HepG2 (cell line): ENCODE measurements around the gene DDX31. TPM values are rescaled to one million over a fixed set of nuclear protein-coding genes. Genes with fewer than 3 reads are reported as not detected.

Source experiments
- ATAC-seq: fragments of 200-7000 bp; cut with Tn5 transposase; 3 replicates; pipeline ENCODE4 v1.9.1; 2020; ENCODE audit warnings: mild to moderate bottlenecking, moderate library complexity
- BruUV-seq: library from RNA; stranded (reverse); fragments of 400-500 nt; replicated peaks from 2 replicates; lab custom pipeline; 2021; lab: Mats Ljungman, UMichigan
- CTCF ChIA-PET: fragments of 300-600 bp; formaldehyde crosslinking; extraction: SDS; loops from one replicate; lab custom pipeline; 2021; ENCODE audit warnings: low total read pairs, inconsistent platforms, low intra/inter-chr PET ratio; lab: Yijun Ruan, JAX
- POLR2A ChIA-PET: fragments of 350-600 bp; sonication (Branson Sonifier 250); formaldehyde crosslinking; loops from one replicate; lab custom pipeline; 2020; ENCODE audit warnings: antibody characterized with exemption, inconsistent platforms; lab: Yijun Ruan, JAX
- DNase-seq: peaks from one replicate; pipeline ENCODE4 v3.0.0-alpha.2; 2015; ENCODE audit warnings: low spot score
- FAIRE-seq: peaks from 3 replicates; lab custom pipeline; 2011; peaks lifted over from hg19 to GRCh38; lab: Jason Lieb, UNC
- H2AFZ ChIP-seq: one replicate; pipeline ENCODE4 v1.6.1; 2011; ENCODE audit warnings: low read length, inconsistent platforms
- H3K27ac ChIP-seq: fragments of 300-600 bp; 3 replicates; pipeline ENCODE4 v1.8.0; 2011; ENCODE audit warnings: mixed run types, mild to moderate bottlenecking, mixed read lengths, low read length, inconsistent platforms; ENCODE audit not compliant: insufficient read depth; ENCODE audit errors: extremely low read length
- H3K27me3 ChIP-seq, 2 experiments: fragments of 200-600 bp in 1 of 2; 2 replicates in 1 of 2; 3 replicates in 1 of 2; pipeline versions ENCODE4 v1.6.0 to v1.8.0; 2011; ENCODE audit warnings: low read length in 2 of 2, mild to moderate bottlenecking in 2 of 2, moderate library complexity in 2 of 2, inconsistent platforms in 1 of 2; ENCODE audit not compliant: insufficient read depth in 2 of 2, control insufficient read depth in 1 of 2
- H3K36me3 ChIP-seq, 2 experiments: fragments of 200-600 bp in 1 of 2; replicated peaks in 1 of 2; 2 replicates in 1 of 2; 3 replicates in 1 of 2; pipeline versions ENCODE4 v1.5.1 to v1.8.0; 2011; ENCODE audit warnings: low read length in 2 of 2, inconsistent platforms in 1 of 2; ENCODE audit not compliant: insufficient read depth in 2 of 2, control insufficient read depth in 1 of 2
- H3K4me1 ChIP-seq: 2 replicates; pipeline ENCODE4 v1.5.1; 2012; ENCODE audit warnings: low read length, inconsistent platforms; ENCODE audit not compliant: insufficient read depth
- H3K4me2 ChIP-seq: 2 replicates; pipeline ENCODE4 v1.6.0; 2011; ENCODE audit warnings: low read depth, low read length, inconsistent platforms
- H3K4me3 ChIP-seq, 3 experiments: fragments of 200-600 bp in 1 of 3; sonication (generic), shearing (Covaris generic) in 1 of 3; replicated peaks in 1 of 3; 2 replicates each; pipeline ENCODE4 v1.5.1; 2011 to 2016; ENCODE audit warnings: low read length in 3 of 3, inconsistent platforms in 2 of 3, low read depth in 2 of 3, mild to moderate bottlenecking in 2 of 3, control low read depth in 1 of 3, mixed read lengths in 1 of 3; ENCODE audit not compliant: insufficient read depth in 1 of 3
- H3K79me2 ChIP-seq: one replicate; pipeline ENCODE4 v1.6.1; 2011; ENCODE audit warnings: low read length, inconsistent platforms; ENCODE audit not compliant: insufficient read depth
- H3K9ac ChIP-seq: 2 replicates; pipeline ENCODE4 v1.6.0; 2011; ENCODE audit warnings: mild to moderate bottlenecking, low read depth, low read length, inconsistent platforms; ENCODE audit not compliant: insufficient read depth
- H3K9me3 ChIP-seq: 2 replicates; pipeline ENCODE4 v1.5.1; 2012; ENCODE audit warnings: mild to moderate bottlenecking, low read length
- H4K20me1 ChIP-seq: 2 replicates; pipeline ENCODE4 v1.6.0; 2011; ENCODE audit warnings: inconsistent platforms, mild to moderate bottlenecking, low read length, moderate library complexity; ENCODE audit not compliant: insufficient read depth
- ARID3A ChIP-seq: IDR thresholded peaks from 2 replicates; pipeline ENCODE4 v1.6.1; 2012; ENCODE audit warnings: low read depth, low read length, improper control_type of control experiment
- BHLHE40 ChIP-seq: IDR thresholded peaks from 2 replicates; pipeline ENCODE4 v1.6.1; 2011; ENCODE audit warnings: low read length, improper control_type of control experiment
- BRD4 ChIP-seq: sonication (generic); formaldehyde crosslinking; IDR thresholded peaks from 2 replicates; pipeline ENCODE4 v1.4.0; 2020; ENCODE audit warnings: missing genetic modification reagents
- KDM1A ChIP-seq: IDR thresholded peaks from 2 replicates; pipeline ENCODE4 v1.6.1; 2016; ENCODE audit warnings: missing compliant biosample characterization
- KDM6A ChIP-seq: IDR thresholded peaks from 2 replicates; pipeline ENCODE4 v1.6.1; 2016; ENCODE audit warnings: low read depth
- ONECUT2 ChIP-seq: sonication (generic); formaldehyde crosslinking; IDR thresholded peaks from 2 replicates; pipeline ENCODE4 v1.4.0; 2020; ENCODE audit warnings: missing genetic modification reagents
- POGK ChIP-seq: sonication (generic); formaldehyde crosslinking; conservative IDR thresholded peaks from 2 replicates; pipeline ENCODE4 v1.8.0; 2022; ENCODE audit warnings: mild to moderate bottlenecking, moderate library complexity, missing genetic modification reagents
- STAT6 ChIP-seq: sonication (generic); formaldehyde crosslinking; IDR thresholded peaks from 2 replicates; pipeline ENCODE4 v1.4.0; 2020; ENCODE audit warnings: missing genetic modification reagents, mild to moderate bottlenecking, borderline replicate concordance
- TFDP2 ChIP-seq: sonication (generic); formaldehyde crosslinking; IDR thresholded peaks from 2 replicates; pipeline ENCODE4 v1.4.0; 2020; ENCODE audit warnings: missing genetic modification reagents
- TGIF2 ChIP-seq: IDR thresholded peaks from 2 replicates; pipeline ENCODE4 v1.6.1; 2016; ENCODE audit warnings: control low read depth, missing compliant biosample characterization
- ZNF33B ChIP-seq: sonication (generic); formaldehyde crosslinking; IDR thresholded peaks from 2 replicates; pipeline ENCODE4 v1.5.1; 2020; ENCODE audit warnings: mild to moderate bottlenecking, missing genetic modification reagents
- ZNF576 ChIP-seq: sonication (generic); formaldehyde crosslinking; IDR thresholded peaks from 2 replicates; pipeline ENCODE4 v1.4.0; 2020; ENCODE audit warnings: mild to moderate bottlenecking, missing genetic modification reagents
- ZNF775 ChIP-seq: sonication (generic); formaldehyde crosslinking; IDR thresholded peaks from 2 replicates; pipeline ENCODE4 v1.4.0; 2020; ENCODE audit warnings: missing genetic modification reagents, mild to moderate bottlenecking, moderate library complexity, borderline replicate concordance
- ZSCAN29 ChIP-seq: sonication (generic); formaldehyde crosslinking; conservative IDR thresholded peaks from 2 replicates; pipeline ENCODE4 v1.4.0; 2020; ENCODE audit warnings: mild to moderate bottlenecking, missing genetic modification reagents
- WGBS: methylation state at CpG from one replicate; pipeline ENCODE4 v1.1.6; 2017; ENCODE audit warnings: low lambda C conversion rate; 5-methylcytosine and 5-hydroxymethylcytosine counted together
- in situ Hi-C: cut with HindIII; loops from 2 replicates; pipeline ENCODE4 v1.10.0; 2017; ENCODE audit warnings: low pct_unique_long_range_greater_than_20kb; ENCODE audit not compliant: extremely low pct_ligation_motif_present
- intact Hi-C: fragments of 100-400 bp; cut with micrococcal nuclease; formaldehyde crosslinking; loops from one replicate; pipeline ENCODE4 v1.10.0; 2022; ENCODE audit not compliant: unreplicated experiment
- polyA plus RNA-seq, 8 experiments: library from polyadenylated mRNA; depleted of rRNA in 3 of 8; stranded (reverse) in 7 of 8; unstranded in 1 of 8; fragments of >200 nt; fragmentation: Illumina TruSeq in 4 of 8; extraction: Trizol in 4 of 8; gene quantifications; 2 replicates each; pipeline versions ENCODE4 v1.2.1 to v1.2.3, GENCODE V29; 2011 to 2016; ENCODE audit warnings: low read depth in 4 of 8, missing spikeins in 1 of 8, mixed read lengths in 1 of 8; ENCODE audit not compliant: insufficient read depth in 1 of 8
- total RNA-seq, 5 experiments: library from RNA; depleted of rRNA; stranded (reverse); fragments of >200 nt; fragmentation: Illumina TruSeq; extraction: Trizol; gene quantifications; 2 replicates each; pipeline ENCODE4 v1.2.3, GENCODE V29; 2016; ENCODE audit warnings: low read depth in 1 of 5

The DDX31 gene
- total and polyA plus RNA-seq, 2 of the 13 experiments (the other 11 are each of a cell fraction or from before 2014, with no cell fraction given): 11.4 to 16.3 TPM

- intact Hi-C loops: no loop called here
- Histone ChIP-seq H3K4me2 (no peak overlapping the region), H3K27me3 (peaks cover 9 to 78% of the 10 kb centered on the region in 2 experiments)
- TF ChIP-seq KDM6A (CRISPR knock-in tag) (no peak), TGIF2 (no peak), ONECUT2 (CRISPR knock-in tag) (no peak), POGK (CRISPR knock-in tag) (no peak), ZNF775 (CRISPR knock-in tag) (no peak), KDM1A (CRISPR knock-in tag) (no peak), ZNF576 (CRISPR knock-in tag) (no peak), ZNF33B (CRISPR knock-in tag) (no peak), TFDP2 (CRISPR knock-in tag) (no peak), ARID3A (no peak), STAT6 (CRISPR knock-in tag) (no peak), ZSCAN29 (CRISPR knock-in tag) (no peak), BRD4 (no peak), BHLHE40 (no peak)
Measured at GRCh38 chr9:132585954-132586829, 83.6 kb downstream of the DDX31 start.

More at GRCh38 chr9:132585954-132586829, 83.6 kb downstream of the DDX31 start:
- DNase-seq (no peak), ATAC-seq (no peak), FAIRE-seq (no peak)
- WGBS: 43% methylated on average over 34 of the region's 42 CpGs
- Histone ChIP-seq H3K4me1 (no peaks in the 10 kb centered on the region), H3K9me3 (no peaks in the 10 kb centered on the region), H2AFZ (no peak overlapping the region), H3K36me3 (no peaks in the 10 kb centered on the region), H3K79me2 (no peaks in the 10 kb centered on the region), H3K9ac (no peak overlapping the region), H3K27ac (no peak overlapping the region), H3K4me3 (no peak overlapping the region), H4K20me1 (peaks cover 15% of the 10 kb centered on the region)
- ChIA-PET CTCF (no interaction called here), POLR2A (no interaction called here)
- no TSS peak for BruUV-seq
- in situ Hi-C loops: no loop called here
